PFSK-1 (cell line): ENCODE data around the gene EIF4A3.
A peak's percentile ranks its signal among the peaks of the same experiment; 100 is the strongest.

Source experiments
- POLR2AphosphoS5 ChIP-seq: IDR thresholded peaks from 2 replicates; pipeline ENCODE4 v1.6.1; 2012; ENCODE audit warnings: low read depth, mild to moderate bottlenecking, control low read depth, low read length, moderate library complexity
- TAF1 ChIP-seq: IDR thresholded peaks from 2 replicates; pipeline ENCODE4 v1.6.1; 2012; ENCODE audit warnings: low read length, control low read depth, borderline replicate concordance; ENCODE audit not compliant: insufficient read depth

DNA sequence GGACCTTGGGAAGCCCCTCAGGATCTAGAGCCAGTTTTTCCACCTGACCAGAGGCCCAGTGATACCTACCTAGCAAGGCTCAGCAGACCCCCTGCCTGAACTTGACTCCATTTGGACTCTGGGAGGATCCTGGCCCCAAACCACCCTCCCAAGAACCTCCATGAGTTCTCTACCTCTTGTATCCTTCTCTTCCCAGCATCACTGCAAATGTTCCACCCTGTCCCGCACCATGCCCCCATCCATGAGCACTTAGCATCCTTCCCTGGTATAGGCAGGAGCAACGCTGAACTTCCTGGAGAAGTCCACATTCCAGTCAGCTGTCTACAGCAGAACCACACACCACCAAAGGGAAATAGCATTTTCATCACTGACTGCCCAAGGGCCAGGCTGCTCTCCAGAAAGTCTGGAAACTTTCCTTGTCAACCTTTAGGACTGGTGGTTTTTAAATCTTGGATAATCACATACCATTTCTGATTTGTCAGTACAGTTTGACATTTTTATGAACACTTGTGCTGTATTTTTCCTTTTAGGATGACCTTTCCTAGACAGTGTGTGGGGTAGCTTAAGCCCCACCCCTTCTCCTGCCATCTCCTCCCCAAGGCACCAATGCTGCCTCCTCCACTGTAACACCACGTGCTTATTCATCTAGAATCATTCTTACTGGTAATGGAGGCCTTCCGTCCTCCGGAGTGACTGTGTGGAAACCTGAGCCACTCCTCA lies 13.9 kb downstream of the EIF4A3 start:
- peak; percentile 46 for TF ChIP-seq POLR2AphosphoS5
- TF ChIP-seq TAF1: no peak
